Femur (tissue), 1 donor: ENCODE measurements around the gene FSHR.

ENCODE experiments used
- DNase-seq: peaks from one replicate; pipeline ENCODE4 v3.0.0-alpha.2; 2017

Gene FSHR

DNA sequence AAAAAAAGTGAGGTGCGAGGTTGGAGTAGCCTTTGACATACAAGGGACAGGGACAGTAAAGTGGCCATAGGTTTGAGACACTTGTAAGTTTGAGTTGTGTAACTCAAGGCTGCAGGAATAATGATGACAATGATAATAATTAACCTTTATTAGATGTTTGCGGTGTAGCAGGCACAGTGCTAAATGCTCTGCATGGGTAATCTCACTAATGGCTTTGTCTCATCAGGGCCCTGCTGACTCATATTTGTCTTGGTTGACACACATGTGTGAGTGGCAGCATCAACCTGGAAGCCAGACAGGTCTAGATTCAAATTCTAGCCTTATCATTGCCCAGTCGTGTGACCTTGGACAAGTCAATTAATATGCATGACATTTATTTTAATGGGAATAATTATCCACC is 126.2 kb downstream of the FSHR start:
- no peak for DNase-seq

DNA sequence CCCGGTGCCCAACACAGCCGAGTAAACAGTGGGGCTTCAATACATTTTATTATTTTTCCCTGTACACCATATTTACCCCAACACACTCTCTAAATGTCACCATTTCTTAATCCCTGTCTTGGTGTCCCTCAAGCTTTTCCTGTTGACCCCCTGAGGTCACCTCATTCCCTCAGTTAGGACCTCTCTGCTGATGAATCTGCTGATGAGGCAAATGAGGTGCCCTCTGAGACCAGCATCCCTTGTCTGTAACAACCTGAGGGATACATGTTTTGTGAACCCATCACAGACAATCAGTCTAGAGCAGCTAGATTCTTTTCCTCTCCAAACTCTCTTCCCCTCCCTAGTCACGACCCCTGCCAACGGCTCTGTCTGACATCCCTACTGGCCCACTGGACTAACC is 127.6 kb downstream of the FSHR start:
- DNase-seq: no peak

DNA sequence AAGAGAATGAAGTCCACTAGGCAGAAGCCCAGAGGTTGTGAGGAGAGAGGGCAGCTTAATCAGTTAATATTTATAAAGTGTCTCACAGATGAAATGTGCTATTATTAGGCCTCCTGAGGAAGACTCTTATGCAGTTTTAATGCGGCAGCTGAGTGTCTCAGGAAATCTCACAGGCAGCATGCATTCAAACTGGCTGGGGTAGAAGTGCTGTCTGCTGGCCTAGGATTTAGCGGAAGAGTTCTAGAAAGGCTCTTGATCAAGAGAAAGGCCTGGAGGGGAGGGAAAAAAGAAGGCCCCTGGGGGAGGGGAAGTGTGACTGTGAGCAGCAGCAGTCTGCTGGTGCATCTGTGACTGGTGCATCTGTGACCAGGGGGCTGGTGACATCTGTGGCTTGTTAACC is 133.0 kb downstream of the FSHR start:
- no peak for DNase-seq

DNA sequence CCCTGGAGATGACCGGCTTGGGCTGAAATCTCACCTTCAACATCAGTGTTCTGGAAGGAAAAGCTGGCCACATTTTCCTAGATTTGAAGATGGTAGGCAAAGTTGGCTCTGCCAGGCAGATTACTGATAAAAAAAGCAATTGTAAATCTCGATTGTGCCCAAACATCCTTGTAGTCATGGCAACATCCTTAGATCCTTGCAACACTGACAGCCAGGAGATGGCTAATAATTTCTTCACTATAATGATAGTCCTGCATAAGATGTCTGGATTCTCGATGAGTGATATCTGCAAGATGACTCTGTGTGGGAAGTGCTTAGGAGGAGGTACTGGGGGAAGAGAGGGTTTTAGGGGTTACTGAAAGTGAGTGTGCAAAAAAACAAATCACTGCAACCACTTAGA is 149.1 kb downstream of the FSHR start:
- DNase-seq: no peak

DNA sequence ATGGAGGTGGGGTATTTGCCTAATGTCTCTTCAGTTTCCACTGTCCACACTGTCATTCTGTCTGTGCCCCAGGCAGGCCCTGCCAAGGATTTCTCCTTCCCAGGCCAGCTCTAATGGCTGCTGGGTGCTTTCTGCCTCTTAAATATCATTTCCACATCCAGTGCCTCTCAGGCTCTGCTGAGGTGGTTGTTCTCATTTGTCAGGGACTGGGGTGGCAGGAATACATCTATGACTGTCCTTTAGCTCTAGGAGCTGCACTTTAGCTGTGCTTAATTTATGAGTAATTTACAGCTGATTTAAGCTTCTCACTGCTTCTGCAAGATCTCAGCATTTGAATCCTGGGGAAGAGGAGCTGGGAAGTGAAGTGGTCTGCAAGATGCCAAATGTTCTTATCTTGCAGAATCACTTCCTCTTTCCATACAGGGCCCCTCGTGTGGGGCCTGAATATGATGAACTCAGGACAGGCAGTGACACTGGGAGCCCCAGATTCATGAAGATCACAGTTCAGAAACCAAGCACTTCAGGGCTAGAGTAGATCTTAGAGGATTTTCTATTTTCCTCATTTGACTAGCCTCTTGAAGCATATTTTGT is 150.2 kb downstream of the FSHR start:
- DNase-seq: peak; percentile 19

DNA sequence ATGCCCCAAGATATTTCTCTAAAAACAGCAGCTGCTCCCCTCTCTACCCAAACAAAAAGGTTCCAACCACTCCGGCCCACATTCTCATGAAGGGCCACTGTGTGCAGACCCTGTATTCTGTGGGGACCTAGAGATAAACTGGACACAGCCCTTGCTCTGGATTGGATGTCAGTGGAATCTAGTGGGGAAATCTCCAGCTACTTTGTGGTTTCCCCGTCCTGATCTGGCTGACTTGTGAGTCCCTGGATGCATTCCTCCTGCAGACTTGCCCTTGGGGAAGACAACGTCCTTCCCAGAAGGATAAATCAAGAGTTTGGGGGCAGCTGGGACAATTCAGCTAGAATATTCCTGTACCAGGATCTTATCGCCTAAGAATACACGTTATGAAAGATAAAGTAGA is 151.1 kb downstream of the FSHR start:
- DNase-seq: no peak

DNA sequence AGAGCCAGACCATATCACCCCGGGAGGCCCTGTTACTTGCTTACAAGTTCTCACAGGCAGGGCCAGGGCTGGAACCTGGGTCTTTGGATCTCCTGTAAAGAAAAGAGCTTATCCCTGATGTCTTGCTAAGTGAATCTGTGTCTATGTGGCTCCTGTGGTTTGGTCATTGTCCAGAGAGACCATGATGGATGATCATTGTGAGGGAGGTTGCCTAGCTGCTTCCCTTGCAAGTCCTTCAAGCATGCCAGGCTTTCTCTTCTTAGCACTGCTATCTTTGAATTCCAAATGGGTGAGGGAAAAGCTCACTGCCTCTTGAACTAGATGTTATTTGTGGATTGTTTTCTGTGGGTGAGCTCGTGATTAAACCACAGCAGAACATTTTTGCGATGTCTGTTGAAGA is 151.6 kb downstream of the FSHR start:
- DNase-seq: peak; percentile 21

DNA sequence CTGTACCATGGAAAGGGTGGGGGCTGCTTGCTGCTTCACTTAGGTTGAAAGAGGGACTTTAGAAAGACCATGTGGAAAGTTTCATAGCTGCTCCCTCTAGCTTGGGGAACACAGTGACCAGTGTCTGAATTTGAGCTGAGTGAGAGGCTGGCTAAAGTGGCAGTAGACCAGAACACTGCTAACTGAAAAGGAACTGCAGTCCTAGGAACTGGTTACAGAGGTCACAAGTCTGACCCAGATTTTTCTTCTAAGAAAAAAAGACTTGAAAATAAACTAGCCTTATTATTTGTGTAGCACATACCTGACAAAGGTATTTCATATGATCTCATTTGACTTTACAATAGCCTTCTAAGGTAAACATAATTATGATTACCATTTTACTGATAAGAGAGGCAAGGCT is 153.6 kb downstream of the FSHR start:
- no peak for DNase-seq

DNA sequence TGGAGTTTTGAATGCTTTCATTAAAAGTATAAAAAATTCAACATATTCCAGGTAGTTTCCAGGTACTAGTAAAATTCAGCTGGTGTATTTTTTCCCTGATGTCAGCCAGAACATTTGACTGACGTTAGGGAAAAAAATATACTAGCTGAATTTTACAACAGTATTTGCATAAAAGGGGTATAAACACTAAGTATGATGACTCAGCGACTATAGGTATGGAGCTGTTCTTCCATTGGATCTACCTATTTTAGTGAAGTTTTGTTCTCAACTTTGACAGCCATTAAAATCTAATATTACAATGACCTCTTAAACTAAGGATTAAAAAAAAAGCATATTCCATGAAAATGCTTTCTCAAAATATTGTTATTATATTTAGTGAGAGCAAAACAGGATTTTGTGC is 155.9 kb downstream of the FSHR start:
- DNase-seq: no peak

DNA sequence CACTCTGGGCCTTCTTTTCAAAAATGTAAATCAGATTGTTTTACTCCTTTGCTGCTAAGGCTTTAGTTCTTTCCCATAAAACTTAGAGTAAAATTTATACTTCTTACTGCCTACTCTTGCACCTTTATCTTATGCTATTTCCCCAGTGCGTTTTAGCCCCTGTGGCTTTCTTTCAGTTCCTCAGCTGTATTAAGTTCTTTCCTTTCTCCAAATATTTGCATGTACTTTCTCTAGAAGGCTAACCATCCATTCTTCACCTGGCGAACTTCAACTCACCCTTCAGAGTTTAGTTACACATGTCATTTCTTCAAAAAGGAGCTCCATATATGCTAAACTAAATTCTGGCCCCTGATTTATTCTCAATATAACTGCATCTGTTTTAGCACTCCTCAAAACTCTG is 160.7 kb downstream of the FSHR start:
- no peak for DNase-seq

DNA sequence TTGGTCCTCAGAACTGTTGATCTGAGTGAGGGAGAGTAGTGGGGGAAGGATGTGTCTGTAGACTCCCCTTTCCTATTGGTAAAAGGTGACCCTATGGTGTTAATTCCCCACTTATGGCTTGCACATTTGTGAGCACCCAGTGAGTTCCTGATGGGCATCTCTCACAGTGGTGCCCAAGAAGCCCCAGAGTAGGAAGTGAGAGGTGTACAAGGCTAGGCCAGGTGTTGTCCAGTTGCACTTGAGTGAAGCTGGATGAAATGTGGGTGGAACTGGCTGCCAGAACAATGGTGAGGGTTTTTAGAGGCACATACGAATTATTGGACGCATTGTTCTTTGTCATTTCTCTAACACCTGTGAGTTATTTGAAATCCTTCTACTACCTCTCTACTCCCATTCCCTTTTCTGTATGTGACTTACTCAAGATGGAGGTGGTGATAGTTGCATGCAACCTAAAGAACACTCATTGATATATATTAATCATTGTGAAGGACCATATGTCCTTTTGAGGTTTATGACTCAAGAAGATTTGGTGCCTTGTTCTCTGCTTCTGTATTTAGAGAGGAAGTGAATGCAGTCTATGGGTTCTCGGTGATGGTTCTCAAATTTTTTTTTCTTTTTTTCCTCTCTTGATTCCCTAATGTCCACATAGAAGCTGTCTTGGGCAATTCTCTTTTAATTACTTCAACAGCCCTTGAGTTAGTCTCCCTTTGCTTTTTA is 162.7 kb downstream of the FSHR start:
- no peak for DNase-seq

DNA sequence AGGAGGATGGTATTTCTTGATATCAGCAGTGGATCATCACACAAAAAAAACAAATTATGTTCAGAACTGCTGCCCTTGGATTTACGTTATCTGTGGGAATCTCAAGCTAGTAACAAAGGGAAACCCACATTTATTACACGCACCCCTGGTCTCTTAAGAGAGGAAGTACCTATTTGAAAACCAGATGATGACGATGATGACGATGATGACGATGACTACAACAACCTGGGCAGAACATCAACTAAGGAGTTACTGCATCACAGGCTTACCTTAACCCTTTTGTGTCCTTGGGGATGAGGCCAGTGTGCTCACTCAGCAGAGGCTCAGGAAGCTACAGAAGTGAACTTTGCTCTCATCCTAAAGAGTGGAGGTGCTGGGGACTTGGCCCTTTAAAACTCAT is 169.4 kb downstream of the FSHR start:
- no peak for DNase-seq

DNA sequence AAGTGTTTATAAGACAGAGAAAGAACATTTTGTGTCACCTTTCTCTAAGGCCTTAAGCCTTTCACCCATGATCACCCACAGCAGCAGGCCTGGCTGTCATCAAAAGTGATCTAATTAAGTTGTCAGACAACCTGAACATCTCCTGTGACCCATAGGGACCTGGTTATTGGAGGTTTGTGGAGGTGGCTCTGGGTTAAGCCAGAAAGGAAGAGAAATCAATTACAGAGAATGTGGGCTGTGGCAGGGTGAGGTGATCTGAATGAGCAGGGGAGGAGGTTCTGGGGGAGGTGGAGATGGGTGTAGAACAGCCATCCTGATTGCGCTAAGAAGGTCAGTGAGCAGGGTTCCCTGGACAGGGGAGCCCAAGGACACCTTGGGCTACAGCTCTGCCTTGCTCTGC is 170.8 kb downstream of the FSHR start:
- no peak for DNase-seq

DNA sequence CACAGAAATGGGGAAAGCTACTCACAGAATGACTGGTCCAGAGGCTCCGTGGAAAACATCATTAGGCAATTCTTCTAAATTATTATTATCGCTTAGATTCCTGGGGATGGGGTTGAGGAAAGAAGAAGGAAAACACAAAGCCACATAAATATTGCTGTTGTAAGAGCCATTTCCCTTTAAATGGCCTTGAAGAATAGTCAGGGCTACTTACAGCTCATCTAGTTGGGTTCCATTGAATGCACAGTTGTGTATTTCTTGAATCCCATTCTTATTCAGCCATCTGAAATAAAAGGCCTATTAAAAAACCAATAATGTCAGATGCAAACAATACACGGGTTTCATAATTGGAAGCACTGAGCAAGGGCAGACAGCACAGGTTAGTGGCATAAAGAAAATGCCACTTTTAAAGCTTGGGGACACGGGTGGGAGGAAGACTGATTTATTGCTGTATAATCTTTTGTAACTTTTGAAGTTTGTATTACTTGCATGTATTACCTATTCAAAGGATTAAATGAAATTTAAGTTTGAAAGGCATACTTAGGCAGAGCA is 171.4 kb downstream of the FSHR start:
- no peak for DNase-seq

DNA sequence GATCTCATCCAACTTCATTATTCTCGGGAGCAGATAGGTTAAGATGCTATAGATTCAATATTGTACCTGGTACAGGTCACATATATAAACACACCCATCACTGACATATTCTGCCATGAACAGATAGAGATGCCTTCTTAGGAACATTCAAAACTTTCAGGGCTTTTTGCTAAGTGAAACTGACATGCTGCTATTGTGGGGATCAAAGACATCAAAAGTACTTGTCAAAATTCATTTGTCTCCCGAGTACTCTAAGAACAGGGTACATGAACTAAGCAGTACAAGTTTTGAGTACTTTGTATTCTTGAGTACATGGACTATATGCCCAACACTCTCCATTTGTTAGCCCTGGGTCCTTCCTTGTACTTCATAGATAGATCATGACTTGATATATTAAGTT is 173.5 kb downstream of the FSHR start:
- DNase-seq: no peak

DNA sequence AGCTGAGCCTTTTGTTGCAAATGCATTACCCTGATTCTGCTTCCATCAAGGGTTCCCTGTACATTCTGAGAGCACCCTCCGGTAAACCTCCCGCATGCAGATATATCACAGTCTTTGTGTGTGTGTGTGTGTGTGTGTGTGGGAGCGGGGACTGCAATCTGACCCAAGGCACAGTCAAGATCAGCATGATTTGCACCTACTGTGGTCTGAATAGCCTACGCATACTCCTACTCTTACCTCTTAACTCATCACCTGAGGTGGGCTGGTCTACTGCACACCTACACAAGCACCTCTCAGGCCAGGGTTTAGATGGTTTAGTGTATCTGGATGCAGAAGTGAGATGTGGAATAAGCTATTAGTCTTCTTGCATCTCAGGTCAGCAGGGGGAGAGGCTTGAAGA is 174.6 kb downstream of the FSHR start:
- no peak for DNase-seq

DNA sequence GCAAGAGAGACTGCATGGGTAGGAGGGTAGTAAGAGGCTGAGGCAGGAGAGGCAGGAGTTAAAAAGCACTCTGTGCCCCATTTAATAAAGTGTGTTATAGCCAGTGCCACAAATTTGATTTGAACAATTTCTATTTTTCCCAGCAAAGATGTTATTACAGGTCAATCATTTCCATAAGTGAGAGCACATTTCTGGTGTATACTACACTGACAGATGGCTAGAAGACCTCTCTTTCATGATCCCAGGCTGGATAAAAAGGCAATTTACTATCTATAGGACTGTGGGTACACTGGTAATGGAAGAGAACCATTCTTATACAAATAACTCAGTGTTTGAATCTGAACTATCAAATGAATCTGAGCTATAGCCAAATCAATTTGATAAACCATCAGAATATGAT is 176.2 kb downstream of the FSHR start:
- no peak for DNase-seq

DNA sequence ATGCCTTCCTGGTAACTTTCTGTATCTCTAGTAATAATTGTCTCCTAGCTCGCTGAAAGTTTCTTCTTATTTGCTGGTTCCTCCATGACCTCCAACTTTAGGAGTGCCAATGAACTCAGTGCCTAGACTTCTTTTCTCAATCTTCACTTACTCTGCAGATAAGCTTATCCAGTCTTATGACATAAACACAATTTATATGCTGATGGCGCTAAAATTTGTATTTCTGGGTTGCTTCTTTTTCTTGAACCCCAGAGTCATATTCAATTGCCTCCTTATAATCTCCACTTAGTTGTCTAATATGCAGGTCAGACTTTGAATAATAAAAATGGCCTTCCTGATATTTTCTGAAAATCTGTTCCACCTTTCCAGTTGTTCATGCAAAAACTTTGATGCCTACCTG is 182.5 kb downstream of the FSHR start:
- DNase-seq: no peak

DNA sequence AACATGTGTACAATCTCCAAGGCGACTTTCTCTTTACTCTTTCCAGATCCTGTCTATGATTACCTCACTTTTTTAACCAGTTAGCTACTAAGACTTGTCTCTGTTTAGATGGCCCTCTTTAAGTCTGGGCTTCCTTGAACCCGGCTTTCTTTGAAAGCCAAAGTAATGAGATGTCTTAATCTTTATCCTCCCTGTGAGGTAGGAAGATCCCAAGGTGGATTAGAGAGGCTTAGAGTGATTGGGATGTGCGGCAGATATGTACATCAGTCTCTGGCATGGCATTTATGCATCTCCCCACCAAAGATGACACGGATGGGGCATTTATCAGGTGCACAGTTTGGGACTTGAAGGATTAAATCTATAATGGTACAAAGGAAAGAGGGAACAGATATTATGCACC is 186.3 kb downstream of the FSHR start:
- no peak for DNase-seq

DNA sequence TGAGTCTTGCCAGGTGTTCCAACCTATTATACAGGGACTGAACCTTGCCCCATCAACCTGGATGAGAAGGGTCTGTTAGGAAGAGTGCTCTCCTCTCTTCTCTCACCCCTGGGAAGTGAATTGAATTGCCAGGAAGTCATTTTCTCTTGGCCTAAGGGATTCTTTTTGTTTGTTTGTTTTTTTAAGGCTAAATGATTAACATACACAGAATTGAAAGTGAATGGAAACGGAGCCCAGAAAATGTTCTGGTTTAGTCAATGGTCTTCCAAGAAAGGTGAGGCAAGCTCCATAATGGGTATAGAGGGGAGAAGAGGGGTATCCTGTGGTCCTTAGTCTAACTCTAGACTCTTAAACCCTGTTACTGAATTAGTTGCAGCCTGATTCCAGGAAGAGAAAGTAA is 189.1 kb downstream of the FSHR start:
- no peak for DNase-seq

DNA sequence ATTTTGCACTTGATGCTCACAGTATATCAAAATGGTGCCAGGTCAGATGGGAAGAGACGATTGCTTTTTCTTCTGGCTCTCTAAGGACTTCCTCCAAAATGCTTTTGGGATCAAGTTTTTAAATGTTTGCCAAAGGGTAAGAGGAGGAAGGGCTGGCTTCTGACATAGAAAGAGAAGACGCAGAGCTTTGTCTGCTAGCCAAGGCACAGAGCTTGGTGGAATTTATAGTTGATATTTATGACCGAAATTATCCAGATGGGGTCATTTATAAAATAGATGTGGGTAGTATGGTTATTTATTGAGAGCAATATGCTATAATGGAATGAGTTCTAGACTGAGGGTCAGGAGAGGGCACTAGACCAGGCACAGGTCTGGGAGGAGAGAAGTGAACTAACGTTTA is 193.3 kb downstream of the FSHR start:
- no peak for DNase-seq

DNA sequence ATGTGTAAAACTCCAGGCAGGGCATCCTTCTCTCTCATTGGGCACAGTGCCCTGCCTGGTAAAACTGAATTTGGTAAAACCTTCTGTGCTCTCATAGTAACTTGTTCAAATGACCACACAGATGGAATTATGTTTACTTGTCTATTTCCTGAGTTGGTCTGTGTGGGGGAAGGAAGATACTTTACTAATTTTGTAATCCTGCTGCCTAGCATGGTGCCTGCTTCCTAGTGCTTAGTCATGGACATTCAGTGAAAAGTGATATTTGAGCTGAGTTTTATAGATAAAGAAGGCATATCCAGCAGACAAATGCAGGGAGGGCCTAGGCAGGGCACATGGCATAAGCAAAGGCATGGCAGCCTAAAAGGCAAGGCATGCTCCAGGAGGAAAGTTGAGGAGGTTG is 199.4 kb downstream of the FSHR start:
- no peak for DNase-seq

DNA sequence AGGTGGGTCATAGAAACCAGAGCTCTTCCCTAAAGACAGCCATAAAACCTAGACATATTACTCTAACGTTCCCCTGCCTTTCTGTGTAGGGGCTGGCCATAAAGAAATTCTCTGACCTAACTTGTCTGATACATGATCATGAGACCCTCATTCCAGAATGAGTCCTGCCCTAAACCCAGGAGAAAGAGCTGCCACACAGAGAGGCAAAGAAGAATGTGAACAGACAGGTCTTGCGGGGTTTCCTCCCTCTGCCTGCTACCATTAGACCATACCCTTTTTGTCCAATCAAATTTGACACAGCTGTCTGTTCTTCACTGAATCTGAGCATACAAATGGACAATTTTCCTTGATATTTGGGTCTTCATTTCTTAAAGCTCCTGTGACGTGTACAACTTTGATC is 200.0 kb downstream of the FSHR start:
- no peak for DNase-seq

DNA sequence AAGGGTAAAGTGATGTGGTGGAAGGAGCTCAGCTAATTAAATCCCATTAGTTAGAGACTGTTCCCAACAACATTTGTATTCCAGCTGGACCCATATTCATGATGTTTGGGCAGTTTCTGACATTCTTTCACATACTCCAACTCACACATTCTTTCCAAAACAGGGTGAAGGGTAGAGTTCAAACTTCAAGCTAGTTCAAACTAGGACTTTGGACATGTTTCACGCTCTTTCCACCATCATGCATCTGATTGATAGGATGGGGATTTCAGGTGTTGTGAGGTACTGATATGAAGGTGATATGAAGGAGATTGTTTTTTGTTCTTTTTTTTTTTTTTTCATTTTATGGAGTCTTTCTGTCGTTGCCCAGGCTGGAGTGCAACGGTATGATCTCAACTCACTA is 201.7 kb downstream of the FSHR start:
- no peak for DNase-seq

DNA sequence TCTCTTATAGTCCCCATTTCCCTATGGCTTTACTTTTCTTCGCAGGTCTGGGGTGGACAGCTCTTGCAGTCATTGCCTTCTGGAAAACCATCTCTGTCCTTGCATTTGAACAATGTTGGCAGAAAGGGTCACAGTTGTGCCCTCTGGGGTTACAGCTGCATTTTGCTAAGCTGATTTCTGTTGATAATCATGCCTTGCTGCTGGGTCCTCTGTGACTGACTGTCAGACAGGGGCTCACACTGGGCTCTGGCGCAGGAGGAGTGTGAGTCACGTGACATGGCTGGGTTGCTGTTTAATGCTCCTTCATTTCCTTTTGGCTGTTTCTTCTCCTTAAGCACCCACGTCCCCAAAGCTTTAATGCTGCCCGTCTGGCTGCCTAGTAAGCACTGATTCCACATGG is 202.2 kb downstream of the FSHR start:
- no peak for DNase-seq
